Parathyroid adenoma (tissue), 2 donors: ENCODE data around the gene SLC22A24.

Experiments used
- H2AFZ ChIP-seq: fragments of 300-600 bp; sonication (generic); one replicate; pipeline ENCODE4 v1.7.0; 2017; ENCODE audit warnings: antibody characterized with exemption, mild to moderate bottlenecking
- H3K27ac ChIP-seq: fragments of 300-600 bp; sonication (generic); one replicate; pipeline ENCODE4 v1.7.0; 2017
- H3K27me3 ChIP-seq: fragments of 300-600 bp; sonication (generic); one replicate; pipeline ENCODE4 v1.7.0; 2017; ENCODE audit warnings: low read length; ENCODE audit not compliant: control insufficient read depth, insufficient read depth
- H3K36me3 ChIP-seq: fragments of 300-600 bp; sonication (generic); one replicate; pipeline ENCODE4 v1.7.0; 2017; ENCODE audit warnings: low read length; ENCODE audit not compliant: control insufficient read depth, insufficient read depth
- H3K4me1 ChIP-seq: fragments of 300-600 bp; sonication (generic); one replicate; pipeline ENCODE4 v1.7.0; 2017; ENCODE audit warnings: control low read depth
- H3K4me2 ChIP-seq: fragments of 300-600 bp; sonication (generic); one replicate; pipeline ENCODE4 v1.7.0; 2017; ENCODE audit warnings: low read length
- H3K4me3 ChIP-seq: fragments of 300-600 bp; sonication (generic); one replicate; pipeline ENCODE4 v1.7.0; 2017; ENCODE audit warnings: low read depth, low read length
- H3K79me2 ChIP-seq: fragments of 300-600 bp; sonication (generic); one replicate; pipeline ENCODE4 v1.7.0; 2017; ENCODE audit warnings: control low read depth
- H3K9ac ChIP-seq: fragments of 300-600 bp; sonication (generic); one replicate; pipeline ENCODE4 v1.7.0; 2017; ENCODE audit warnings: mild to moderate bottlenecking
- H3K9me3 ChIP-seq: fragments of 300-600 bp; sonication (generic); one replicate; pipeline ENCODE4 v1.7.0; 2017; ENCODE audit warnings: low read length; ENCODE audit not compliant: control insufficient read depth
- CTCF ChIP-seq: fragments of 300-600 bp; sonication (generic); IDR thresholded peaks from one replicate; pipeline ENCODE4 v1.7.0; 2017; ENCODE audit warnings: antibody characterized with exemption, mild to moderate bottlenecking
- donor health status: primary hyperparathyroidism.

SLC22A24 gene

GRCh38 chr11:63144121-63144520 is at the start of gene SLC22A24:
Gene SLC22A24, minus strand, starts transcription at chr11:63144221. Its CDS starts 442 bp downstream, at chr11:63143779.
- Histone ChIP-seq H3K4me1 (no peaks in the 10 kb centered on the region), H3K9ac (no peak within 1 kb of the TSS), H2AFZ (no peak within 1 kb of the TSS), H3K27me3 (no peaks in the 10 kb centered on the region), H3K4me2 (no peak within 1 kb of the TSS), H3K79me2 (no peaks in the 10 kb centered on the region), H3K4me3 (no peak within 1 kb of the TSS), H3K27ac (no peak within 1 kb of the TSS), H3K9me3 (no peaks in the 10 kb centered on the region), H3K36me3 (no peaks in the 10 kb centered on the region)
- no peak for TF ChIP-seq CTCF

GRCh38 chr11:63180536-63180935 is 36.5 kb upstream of the SLC22A24 start:
- H3K4me3 ChIP-seq, result no peak overlapping the region
- no peak for TF ChIP-seq CTCF
- no peak overlapping the region for H3K4me2 ChIP-seq
- H3K9ac ChIP-seq, result no peak overlapping the region
- no peaks in the 10 kb centered on the region for H3K9me3 ChIP-seq
- no peak overlapping the region for H2AFZ ChIP-seq
- H3K4me1 ChIP-seq, result no peaks in the 10 kb centered on the region
- H3K27ac ChIP-seq, result no peak overlapping the region
- H3K27me3 ChIP-seq, result no peaks in the 10 kb centered on the region
- H3K36me3 ChIP-seq, result no peaks in the 10 kb centered on the region
- H3K79me2 ChIP-seq, result no peaks in the 10 kb centered on the region

- TF ChIP-seq CTCF, result no peak
- no peak overlapping the region for H3K9ac ChIP-seq
- no peaks in the 10 kb centered on the region for H3K36me3 ChIP-seq
Measured at GRCh38 chr11:63179432-63180041, 35.5 kb upstream of the SLC22A24 start.

GRCh38 chr11:63177872-63178271 is 33.9 kb upstream of the SLC22A24 start:
- Histone ChIP-seq H3K79me2 (no peaks in the 10 kb centered on the region), H3K4me2 (no peak overlapping the region), H3K4me1 (no peaks in the 10 kb centered on the region), H2AFZ (no peak overlapping the region), H3K27me3 (no peaks in the 10 kb centered on the region), H3K9me3 (no peaks in the 10 kb centered on the region), H3K4me3 (no peak overlapping the region), H3K27ac (no peak overlapping the region), H3K9ac (no peak overlapping the region), H3K36me3 (no peaks in the 10 kb centered on the region)
- no peak for TF ChIP-seq CTCF

More at GRCh38 chr11:63179432-63180041, 35.5 kb upstream of the SLC22A24 start:
- Histone ChIP-seq H3K4me2 (no peak overlapping the region), H3K4me3 (no peak overlapping the region), H3K9me3 (no peaks in the 10 kb centered on the region), H3K4me1 (no peaks in the 10 kb centered on the region), H3K27ac (no peak overlapping the region), H3K79me2 (no peaks in the 10 kb centered on the region), H2AFZ (no peak overlapping the region), H3K27me3 (no peaks in the 10 kb centered on the region)

GRCh38 chr11:63165706-63166310 is 21.8 kb upstream of the SLC22A24 start:
- no peak overlapping the region for H2AFZ ChIP-seq
- no peaks in the 10 kb centered on the region for H3K9me3 ChIP-seq
- H3K4me3 ChIP-seq, result no peak overlapping the region
- no peaks in the 10 kb centered on the region for H3K27me3 ChIP-seq
- no peak overlapping the region for H3K27ac ChIP-seq
- no peak overlapping the region for H3K4me2 ChIP-seq
- H3K36me3 ChIP-seq, result no peaks in the 10 kb centered on the region
- no peak overlapping the region for H3K9ac ChIP-seq
- H3K79me2 ChIP-seq, result no peaks in the 10 kb centered on the region
- H3K4me1 ChIP-seq, result no peaks in the 10 kb centered on the region
- no peak for TF ChIP-seq CTCF
